ENCODE data around the gene TLX2.

DNA sequence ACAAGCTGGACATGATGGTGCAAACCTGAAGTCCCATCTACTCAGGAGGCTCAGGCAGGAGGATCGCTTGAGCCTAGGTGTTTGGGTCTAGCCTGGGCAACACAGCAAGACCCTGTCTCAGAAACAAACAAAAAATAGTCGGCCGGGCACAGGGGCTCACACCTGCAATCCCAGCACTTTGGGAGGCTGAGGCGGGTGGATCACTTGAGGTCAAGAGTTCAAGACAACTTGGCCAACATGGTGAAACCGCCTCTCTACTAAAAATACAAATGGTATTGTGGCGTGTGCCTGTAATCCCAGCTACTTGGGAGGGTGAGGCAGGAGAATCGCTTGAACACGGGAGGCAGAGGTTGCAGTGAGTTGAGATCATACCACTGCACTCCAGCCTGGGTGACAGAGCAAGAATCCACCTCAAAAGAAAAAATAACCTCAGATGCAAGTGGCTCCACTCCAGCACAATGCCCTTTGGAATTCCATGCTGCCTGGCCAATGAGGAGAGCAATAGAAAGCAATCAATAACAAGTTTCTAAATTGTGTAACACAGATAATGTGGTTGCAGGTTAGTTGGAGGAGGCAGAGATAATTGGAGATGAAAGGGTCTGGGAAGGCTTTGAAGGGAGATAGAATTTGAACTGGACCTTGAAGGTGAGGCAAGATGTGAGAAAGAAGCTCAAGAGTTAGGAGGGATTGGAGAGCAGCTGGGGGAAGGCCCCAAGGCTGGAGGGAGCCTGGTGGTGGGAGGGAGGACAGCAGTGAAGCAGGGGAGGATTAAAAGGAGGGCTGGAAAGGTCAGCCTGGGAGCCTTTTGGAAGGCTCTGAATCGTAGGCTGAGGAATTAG, 25.4 kb upstream of the TLX2 start:
- TF ChIP-seq, protein P1, sequence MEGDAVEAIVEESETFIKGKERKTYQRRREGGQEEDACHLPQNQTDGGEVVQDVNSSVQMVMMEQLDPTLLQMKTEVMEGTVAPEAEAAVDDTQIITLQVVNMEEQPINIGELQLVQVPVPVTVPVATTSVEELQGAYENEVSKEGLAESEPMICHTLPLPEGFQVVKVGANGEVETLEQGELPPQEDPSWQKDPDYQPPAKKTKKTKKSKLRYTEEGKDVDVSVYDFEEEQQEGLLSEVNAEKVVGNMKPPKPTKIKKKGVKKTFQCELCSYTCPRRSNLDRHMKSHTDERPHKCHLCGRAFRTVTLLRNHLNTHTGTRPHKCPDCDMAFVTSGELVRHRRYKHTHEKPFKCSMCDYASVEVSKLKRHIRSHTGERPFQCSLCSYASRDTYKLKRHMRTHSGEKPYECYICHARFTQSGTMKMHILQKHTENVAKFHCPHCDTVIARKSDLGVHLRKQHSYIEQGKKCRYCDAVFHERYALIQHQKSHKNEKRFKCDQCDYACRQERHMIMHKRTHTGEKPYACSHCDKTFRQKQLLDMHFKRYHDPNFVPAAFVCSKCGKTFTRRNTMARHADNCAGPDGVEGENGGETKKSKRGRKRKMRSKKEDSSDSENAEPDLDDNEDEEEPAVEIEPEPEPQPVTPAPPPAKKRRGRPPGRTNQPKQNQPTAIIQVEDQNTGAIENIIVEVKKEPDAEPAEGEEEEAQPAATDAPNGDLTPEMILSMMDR (IDR thresholded peaks at IDR 0.05), result no peak
- no peak for TF ChIP-seq EP300 (IDR thresholded peaks at IDR 0.05)
